ENCODE results near the gene ITLN2.
A peak's percentile ranks its signal among the peaks of the same experiment; 100 is the strongest.
"Not testable (repeated sequence)": the region's sequence is repeated elsewhere in the genome, so short reads cannot be mapped to it uniquely, and the experiment has no call there.

Gene ITLN2

DNA sequence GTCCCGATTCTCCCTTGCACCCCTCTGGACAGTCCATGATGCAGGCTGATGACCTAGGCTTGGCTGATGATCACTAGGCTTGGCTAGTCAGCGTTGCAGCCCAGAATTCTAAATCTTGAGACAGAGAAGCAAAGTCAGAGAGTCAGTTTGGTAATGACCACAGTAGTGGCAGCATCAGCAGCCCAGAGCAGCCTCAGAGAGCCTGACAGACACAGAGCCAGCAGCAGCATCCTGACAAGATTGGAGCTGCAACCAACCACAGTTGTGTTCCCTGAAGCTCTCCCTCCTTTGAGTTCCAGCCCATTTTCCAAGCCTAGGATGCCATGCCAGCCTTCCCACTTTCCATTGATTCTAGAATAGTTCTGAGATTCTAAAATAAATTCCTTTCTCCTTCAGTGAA is 52.8 kb downstream of the ITLN2 start:
- no peaks in the 10 kb centered on the region for H3K9me3 ChIP-seq (ENCODE audit: control insufficient read depth, insufficient read depth, low read depth, low read length)
- no peak overlapping the region for H3K4me3 ChIP-seq (ENCODE audit: low read depth, low read length)
- no peaks in the 10 kb centered on the region for H3K36me3 ChIP-seq (ENCODE audit: control insufficient read depth in 2 of 2, insufficient read depth in 1 of 2, low read length in 2 of 2)
- TF ChIP-seq ZNF596 (tag by site-specific recombination; IDR thresholded peaks at IDR 0.05), result 0 out of 2 replicates have a peak, but pooled peaks have one; percentile 24
- no peak for TF ChIP-seq WT1 (tag by site-specific recombination; IDR thresholded peaks at IDR 0.05)
- no peaks in the 10 kb centered on the region for H3K4me1 ChIP-seq (ENCODE audit: control insufficient read depth, insufficient read depth, low read length)
- POLR2A ChIA-PET, result no interaction called here
- H3K27ac ChIP-seq (ENCODE audit: extremely low read depth, low read depth, low read length), result no peak overlapping the region
- CTCF ChIA-PET, result no interaction called here

- peak; percentile 55 for TF ChIP-seq ZNF146 (tag by site-specific recombination; IDR thresholded peaks at IDR 0.05)
- TF ChIP-seq ZNF580 (tag by site-specific recombination; IDR thresholded peaks at IDR 0.05), result 0 out of 2 replicates have a peak, but pooled peaks have one; percentile 39
- H3K4me1 ChIP-seq (ENCODE audit: control insufficient read depth, insufficient read depth, low read length); H3K36me3 ChIP-seq (ENCODE audit: control insufficient read depth in 2 of 2, insufficient read depth in 1 of 2, low read length in 2 of 2); H3K4me3 ChIP-seq (ENCODE audit: low read depth, low read length); CTCF ChIA-PET; H3K27ac ChIP-seq (ENCODE audit: extremely low read depth, low read depth, low read length); POLR2A ChIA-PET; H3K9me3 ChIP-seq (ENCODE audit: control insufficient read depth, insufficient read depth, low read depth, low read length): not testable (repeated sequence)
Observed at GRCh38 chr1:160900683-160901082, 53.9 kb downstream of the ITLN2 start.
